GM12878 (cell line): ENCODE measurements around the gene MPST. TPM values are rescaled to one million over a fixed set of nuclear protein-coding genes. Genes with fewer than 3 reads are reported as not detected.

Experiments used
- ATAC-seq: fragments of 200-7000 bp; cut with Tn5 transposase; 3 replicates; pipeline ENCODE4 v1.9.1; 2020; ENCODE audit warnings: mild to moderate bottlenecking, moderate library complexity
- BruUV-seq: library from RNA; stranded (reverse); fragments of 400-500 nt; replicated peaks from 2 replicates; lab custom pipeline; 2021; lab: Mats Ljungman, UMichigan
- CTCF ChIA-PET: fragments of 300-600 bp; sonication (Branson Sonifier 250); formaldehyde crosslinking; extraction: SDS; loops from one replicate; lab custom pipeline; 2021; ENCODE audit warnings: inconsistent platforms; lab: Yijun Ruan, JAX
- POLR2A ChIA-PET: fragments of 350-600 bp; formaldehyde crosslinking; extraction: SDS; loops from one replicate; lab custom pipeline; 2021; ENCODE audit warnings: inconsistent platforms; lab: Charles Lee
- RAD21 ChIA-PET: fragments of 300-600 bp; sonication (Branson Sonifier 250); formaldehyde crosslinking; loops from one replicate; lab custom pipeline; 2023; ENCODE audit warnings: antibody characterized with exemption; ENCODE audit not compliant: unreplicated experiment; lab: Charles Lee
- SMC1A ChIA-PET: fragments of 300-600 bp; sonication (Branson Sonifier 250); formaldehyde crosslinking; loops from one replicate; lab custom pipeline; 2023; ENCODE audit not compliant: unreplicated experiment, uncharacterized antibody; lab: Charles Lee
- DNase-seq: peaks from one replicate; pipeline ENCODE4 v3.0.0-alpha.2; 2011; ENCODE audit warnings: low read depth, low spot score
- FAIRE-seq: peaks from 3 replicates; lab custom pipeline; 2011; peaks lifted over from hg19 to GRCh38; lab: Jason Lieb, UNC
- H2AFZ ChIP-seq: 2 replicates; pipeline ENCODE4 v1.6.0; 2011; ENCODE audit warnings: low read depth, low read length, control low read depth; ENCODE audit not compliant: control insufficient read depth
- H3K27ac ChIP-seq: 2 replicates; pipeline ENCODE4 v1.5.1; 2011; ENCODE audit warnings: control low read depth; ENCODE audit not compliant: control insufficient read depth, insufficient read depth
- H3K27me3 ChIP-seq, 2 experiments: replicated peaks in 1 of 2; 2 replicates each; pipeline versions ENCODE4 v1.6.0 to v1.6.1; 2011; ENCODE audit warnings: low read length in 1 of 2; ENCODE audit not compliant: control insufficient read depth in 2 of 2, insufficient read depth in 2 of 2
- H3K36me3 ChIP-seq, 2 experiments: 2 replicates each; pipeline ENCODE4 v1.5.1; 2011; ENCODE audit warnings: low read length in 1 of 2; ENCODE audit not compliant: control insufficient read depth in 2 of 2, insufficient read depth in 2 of 2
- H3K4me1 ChIP-seq: 2 replicates; pipeline ENCODE4 v1.6.1; 2011; ENCODE audit warnings: mild to moderate bottlenecking, low read length, moderate library complexity, mixed read lengths; ENCODE audit not compliant: control insufficient read depth, insufficient read depth
- H3K4me2 ChIP-seq: 2 replicates; pipeline ENCODE4 v1.6.0; 2011; ENCODE audit warnings: control low read depth; ENCODE audit not compliant: control insufficient read depth, insufficient read depth
- H3K4me3 ChIP-seq: fragments of 200-600 bp; sonication (generic); 2 replicates; pipeline ENCODE4 v1.5.1; 2016
- H3K79me2 ChIP-seq: 2 replicates; pipeline ENCODE4 v1.6.0; 2011; ENCODE audit warnings: low read length; ENCODE audit not compliant: control insufficient read depth, insufficient read depth
- H3K9ac ChIP-seq: 2 replicates; pipeline ENCODE4 v1.8.0; 2011; ENCODE audit warnings: low read length, control low read depth, mixed read lengths; ENCODE audit not compliant: control insufficient read depth, insufficient read depth
- H3K9me3 ChIP-seq: replicated peaks from 3 replicates; pipeline ENCODE4 v1.5.1; 2011; ENCODE audit warnings: mild to moderate bottlenecking, low read length; ENCODE audit not compliant: control insufficient read depth, insufficient read depth
- H4K20me1 ChIP-seq: 2 replicates; pipeline ENCODE4 v1.6.0; 2011; ENCODE audit not compliant: control insufficient read depth, insufficient read depth
- ASH2L ChIP-seq: fragments of 300-600, 200-600 bp; sonication (generic); IDR thresholded peaks from 2 replicates; pipeline ENCODE4 v1.6.1; 2017; ENCODE audit warnings: low read depth, mild to moderate bottlenecking, borderline replicate concordance
- ATF2 ChIP-seq: IDR thresholded peaks from 2 replicates; pipeline ENCODE4 v1.6.1; 2012; ENCODE audit warnings: low read length, inconsistent platforms
- EZH2 ChIP-seq: IDR thresholded peaks from 2 replicates; pipeline ENCODE4 v1.6.1; 2012; ENCODE audit warnings: low read depth, mild to moderate bottlenecking, control low read depth, inconsistent platforms, low read length, borderline replicate concordance; ENCODE audit not compliant: control insufficient read depth
- KAT2A ChIP-seq: conservative IDR thresholded peaks from 2 replicates; pipeline ENCODE4 v1.6.1; 2011; ENCODE audit warnings: low read depth, low read length; ENCODE audit not compliant: control insufficient read depth
- KLF5 ChIP-seq: fragments of 450-650 bp; IDR thresholded peaks from 2 replicates; pipeline ENCODE4 v1.6.1; 2014; ENCODE audit warnings: mild to moderate bottlenecking; ENCODE audit not compliant: partially characterized antibody
- RBBP5 ChIP-seq: fragments of 200-600 bp; sonication (generic); conservative IDR thresholded peaks from 2 replicates; pipeline ENCODE4 v1.6.1; 2016
- SMAD5 ChIP-seq: IDR thresholded peaks from 2 replicates; pipeline ENCODE4 v1.6.1; 2016; ENCODE audit warnings: antibody characterized with exemption, low read depth
- SPI1 ChIP-seq: IDR thresholded peaks from 2 replicates; pipeline ENCODE4 v1.6.1; 2011; ENCODE audit warnings: low read depth, mild to moderate bottlenecking, low read length, moderate library complexity, borderline replicate concordance; ENCODE audit not compliant: insufficient read depth
- TBL1XR1 ChIP-seq: IDR thresholded peaks from 2 replicates; pipeline ENCODE4 v1.6.1; 2012; ENCODE audit warnings: low read depth, low read length, improper control_type of control experiment
- ZBTB11 ChIP-seq: fragments of 450-650 bp; formaldehyde crosslinking; IDR thresholded peaks from 2 replicates; pipeline ENCODE4 v1.5.0; 2022; ENCODE audit warnings: mild to moderate bottlenecking, missing genetic modification characterization
- ZNF384 ChIP-seq: IDR thresholded peaks from 2 replicates; pipeline ENCODE4 v1.6.1; 2012; ENCODE audit warnings: low read depth, mild to moderate bottlenecking, low read length, improper control_type of control experiment, borderline replicate concordance
- ZSCAN29 ChIP-seq: fragments of 450-650 bp; IDR thresholded peaks from 2 replicates; pipeline ENCODE4 v1.6.1; 2017; ENCODE audit warnings: mild to moderate bottlenecking, moderate library complexity
- WGBS: methylation state at CpG from one replicate; pipeline ENCODE4 v1.1.6; 2016; ENCODE audit warnings: low lambda C conversion rate; ENCODE audit not compliant: insufficient replicate concordance, insufficient coverage; ENCODE audit errors: missing lambda C conversion rate; 5-methylcytosine and 5-hydroxymethylcytosine counted together
- in situ Hi-C: fragments of 300-500 bp; cut with MboI; formaldehyde crosslinking; loops from 9 replicates; pipeline ENCODE4 v1.14.3; 2018; ENCODE audit warnings: mixed read lengths
- intact Hi-C: fragments of 100-400 bp; cut with micrococcal nuclease; formaldehyde crosslinking; loops from one replicate; pipeline ENCODE4 v1.14.2; 2022; ENCODE audit not compliant: unreplicated experiment
- polyA plus RNA-seq, 11 experiments: library from polyadenylated mRNA; depleted of rRNA in 4 of 11; unstranded in 6 of 11; stranded (reverse) in 5 of 11; fragments of >200 nt; fragmentation: Nextera tagmentation in 4 of 11; fragmentation: Illumina TruSeq in 1 of 11; extraction: Ambion mirVana in 4 of 11; extraction: Trizol in 1 of 11; gene quantifications; 1 replicate in 1 of 11; 2 replicates in 10 of 11; pipeline versions ENCODE4 v1.2.1 to v1.2.3, GENCODE V29; 2011 to 2016; ENCODE audit warnings: inconsistent platforms in 2 of 11, missing spikeins in 2 of 11, low read depth in 1 of 11
- total RNA-seq, 4 experiments: library from RNA; depleted of rRNA in 3 of 4; stranded (reverse); fragments of >200 nt in 3 of 4; fragmentation: Illumina TruSeq in 1 of 4; extraction: Trizol in 1 of 4; gene quantifications; 2 replicates each; pipeline versions ENCODE4 v1.2.1 to v1.2.3, GENCODE V29; 2013 to 2021

Gene MPST
- total and polyA plus RNA-seq, 10 of the 15 experiments (the other 5 are each of a cell fraction or from before 2014, with no cell fraction given), result 0.95 to 88.7 (median 38.5) TPM

GRCh38 chr22:37014415-37014806 lies 5.1 kb upstream of the MPST start:
- ChIA-PET SMC1A (no interaction called here), POLR2A (no interaction called here), RAD21 (no interaction called here), CTCF (interaction anchor here (0.6 to 1.5 kb wide), 2 partner anchors 8 to 162 kb away, joined by 3 to 4 read pairs; no protein-coding TSS in a partner anchor)
- no peak overlapping the region for H2AFZ ChIP-seq
- H3K79me2 ChIP-seq, result no peaks in the 10 kb centered on the region
- H3K4me2 ChIP-seq, result no peak overlapping the region
- ATAC-seq, result no peak
- FAIRE-seq, result no peak
- intact Hi-C loops, result no loop called here
- no peaks in the 10 kb centered on the region for H3K36me3 ChIP-seq
- in situ Hi-C loops, result no loop called here
- no peak for DNase-seq
- no peak overlapping the region for H3K4me3 ChIP-seq
- no peaks in the 10 kb centered on the region; the same call in 1 of the 2 replicates for H4K20me1 ChIP-seq
- 61% methylated on average over 4 of the region's 4 CpGs for WGBS
- H3K27me3 ChIP-seq, result no peaks in the 10 kb centered on the region
- no peaks in the 10 kb centered on the region for H3K4me1 ChIP-seq
- no peak overlapping the region for H3K9ac ChIP-seq
- H3K27ac ChIP-seq, result no peak overlapping the region
- no peaks in the 10 kb centered on the region for H3K9me3 ChIP-seq
- TF ChIP-seq SMAD5 (no peak), SPI1 (no peak), ATF2 (no peak)
- BruUV-seq, result no TSS peak

- ATAC-seq (no peak), DNase-seq (no peak), FAIRE-seq (no peak)
- Histone ChIP-seq H3K36me3 (no peaks in the 10 kb centered on the region), H3K27me3 (no peaks in the 10 kb centered on the region), H3K27ac (no peak overlapping the region), H2AFZ (no peak overlapping the region), H3K4me1 (no peaks in the 10 kb centered on the region), H3K79me2 (peaks cover 1% of the 10 kb centered on the region; the same call in 1 of the 2 replicates), H3K4me3 (no peak overlapping the region), H4K20me1 (no peaks in the 10 kb centered on the region; the same call in 1 of the 2 replicates), H3K4me2 (no peak overlapping the region), H3K9me3 (no peaks in the 10 kb centered on the region), H3K9ac (no peak overlapping the region)
- in situ Hi-C loops, result no loop called here
- no TSS peak for BruUV-seq
- ChIA-PET SMC1A (interaction anchor here (1.2 kb wide), 1 partner anchor 29 kb away, joined by 4 read pairs; no protein-coding TSS in a partner anchor), RAD21 (no interaction called here), CTCF (interaction anchor here (0.6 to 1.6 kb wide), 2 partner anchors 37 to 162 kb away, joined by 3 read pairs; no protein-coding TSS in a partner anchor), POLR2A (no interaction called here)
- 59% methylated on average over 12 of the region's 12 CpGs for WGBS
- intact Hi-C loops, result no loop called here
- TF ChIP-seq ZSCAN29, result no peak
- no peak for TF ChIP-seq TBL1XR1
- no peak for TF ChIP-seq KAT2A
- TF ChIP-seq KLF5, result no peak
- TF ChIP-seq RBBP5, result no peak
- no peak for TF ChIP-seq ASH2L
- TF ChIP-seq ZNF384, result no peak
- no peak for TF ChIP-seq EZH2
- no peak for TF ChIP-seq ZBTB11 (CRISPR knock-in tag)
Observed at GRCh38 chr22:37014835-37015586, 4.5 kb upstream of the MPST start.
